ENCODE data around the gene P2RX5. TPM values are rescaled to one million over a fixed set of nuclear protein-coding genes. Genes with fewer than 3 reads are reported as not detected.

P2RX5 gene
- total and polyA plus RNA-seq, 2 donors (not counting 3 experiments of a cell fraction or from before 2014, with no cell fraction given) = 0.19 to 0.22 TPM

DNA sequence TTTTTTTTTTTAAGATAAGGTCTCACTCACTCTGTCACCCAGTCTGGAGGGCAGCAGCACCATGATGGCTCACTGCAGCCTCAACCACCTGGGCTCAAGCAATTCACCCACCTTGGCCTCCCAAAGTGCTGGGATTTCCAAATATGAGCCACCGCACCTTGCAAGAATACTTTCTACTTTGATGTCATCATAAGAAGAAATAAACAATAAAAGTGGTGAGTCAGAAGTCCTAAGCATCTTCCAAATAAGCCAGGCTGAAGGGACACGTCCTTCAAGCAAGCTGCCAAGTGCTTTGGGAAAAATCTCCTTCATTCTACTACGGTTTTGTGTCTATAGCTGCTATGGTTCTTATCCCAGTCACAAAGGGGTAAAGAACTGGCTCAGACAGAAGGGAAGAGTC is 48.1 kb upstream of the P2RX5 start:
- H3K9ac ChIP-seq (replicated peaks; ENCODE audit: extremely low read depth, insufficient read depth, low read length) = no peak overlapping the region
- H3K27me3 ChIP-seq (ENCODE audit: control insufficient read depth in 2 of 2, insufficient read depth in 2 of 2, low read length in 2 of 2) = peaks cover 0 to 2% of the 10 kb centered on the region in 2 experiments
- no peak overlapping the region for H2AFZ ChIP-seq (ENCODE audit: low read depth, low read length)
- DNase-seq (ENCODE audit: low read depth, low spot score) (no peak), FAIRE-seq (no peak)
- TF ChIP-seq POLR2AphosphoS5 (IDR thresholded peaks at IDR 0.05; ENCODE audit: insufficient read depth, low read depth, low read length) (no peak), EZH2 (IDR thresholded peaks at IDR 0.05; ENCODE audit: borderline replicate concordance, low read depth, low read length, severe bottlenecking) (no peak), MYC (IDR thresholded peaks at IDR 0.05; ENCODE audit: low read depth, low read length) (no peak), JUN (IDR thresholded peaks at IDR 0.05; ENCODE audit: borderline replicate concordance, insufficient read depth, insufficient read length, low read depth) (no peak), FOS (IDR thresholded peaks at IDR 0.05; ENCODE audit: borderline replicate concordance, insufficient read depth, low read length) (no peak), POLR2A (IDR thresholded peaks at IDR 0.05; ENCODE audit: low read depth, low read length) (no peak), GATA2 (IDR thresholded peaks at IDR 0.05; ENCODE audit: insufficient read depth, insufficient read length, low read depth, low read length) (no peak)
- TF ChIP-seq, protein P1, sequence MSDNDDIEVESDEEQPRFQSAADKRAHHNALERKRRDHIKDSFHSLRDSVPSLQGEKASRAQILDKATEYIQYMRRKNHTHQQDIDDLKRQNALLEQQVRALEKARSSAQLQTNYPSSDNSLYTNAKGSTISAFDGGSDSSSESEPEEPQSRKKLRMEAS (IDR thresholded peaks at IDR 0.05; ENCODE audit: insufficient read depth, insufficient read length) = no peak
- TF ChIP-seq, protein P2, sequence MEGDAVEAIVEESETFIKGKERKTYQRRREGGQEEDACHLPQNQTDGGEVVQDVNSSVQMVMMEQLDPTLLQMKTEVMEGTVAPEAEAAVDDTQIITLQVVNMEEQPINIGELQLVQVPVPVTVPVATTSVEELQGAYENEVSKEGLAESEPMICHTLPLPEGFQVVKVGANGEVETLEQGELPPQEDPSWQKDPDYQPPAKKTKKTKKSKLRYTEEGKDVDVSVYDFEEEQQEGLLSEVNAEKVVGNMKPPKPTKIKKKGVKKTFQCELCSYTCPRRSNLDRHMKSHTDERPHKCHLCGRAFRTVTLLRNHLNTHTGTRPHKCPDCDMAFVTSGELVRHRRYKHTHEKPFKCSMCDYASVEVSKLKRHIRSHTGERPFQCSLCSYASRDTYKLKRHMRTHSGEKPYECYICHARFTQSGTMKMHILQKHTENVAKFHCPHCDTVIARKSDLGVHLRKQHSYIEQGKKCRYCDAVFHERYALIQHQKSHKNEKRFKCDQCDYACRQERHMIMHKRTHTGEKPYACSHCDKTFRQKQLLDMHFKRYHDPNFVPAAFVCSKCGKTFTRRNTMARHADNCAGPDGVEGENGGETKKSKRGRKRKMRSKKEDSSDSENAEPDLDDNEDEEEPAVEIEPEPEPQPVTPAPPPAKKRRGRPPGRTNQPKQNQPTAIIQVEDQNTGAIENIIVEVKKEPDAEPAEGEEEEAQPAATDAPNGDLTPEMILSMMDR (IDR thresholded peaks at IDR 0.05; ENCODE audit: extremely low read depth in 1 of 2, insufficient read depth in 1 of 2, low read depth in 1 of 2, low read length in 2 of 2) = no peak
- ChIA-PET POLR2A (no interaction called here), CTCF (no interaction called here)
- no peaks in the 10 kb centered on the region for H3K79me2 ChIP-seq (ENCODE audit: control insufficient read depth, insufficient read depth, low read length)
- H3K9me3 ChIP-seq (replicated peaks; ENCODE audit: control insufficient read depth, insufficient read depth, low read length) = no peaks in the 10 kb centered on the region
- H4K20me1 ChIP-seq (replicated peaks; ENCODE audit: control insufficient read depth, extremely low read depth, insufficient read depth, low read length) = no peaks in the 10 kb centered on the region
- intact Hi-C loops (cut with micrococcal nuclease) = no loop called here
- no TSS peak for BruUV-seq (replicated peaks)
- H3K4me2 ChIP-seq (ENCODE audit: insufficient read depth, low read length) = no peak overlapping the region
- H3K4me1 ChIP-seq (ENCODE audit: control insufficient read depth, extremely low read depth, insufficient read depth, low read length) = no peaks in the 10 kb centered on the region
- H3K36me3 ChIP-seq (ENCODE audit: control insufficient read depth in 2 of 2, extremely low read depth in 1 of 2, insufficient read depth in 2 of 2, low read length in 2 of 2) = no peaks in the 10 kb centered on the region
- H3K9me1 ChIP-seq (replicated peaks; ENCODE audit: control insufficient read depth, extremely low read depth, insufficient read depth, low read length) = no peaks in the 10 kb centered on the region
- dilution Hi-C loops (cut with MboI; ENCODE audit: extremely low pct_ligation_motif_present, low sequenced_read_pairs) = no loop called here
- no peak overlapping the region for H3K27ac ChIP-seq (ENCODE audit: insufficient read depth, low read depth, low read length)
- H3K4me3 ChIP-seq (replicated peaks in 1 of 3; ENCODE audit: insufficient read depth in 1 of 3, low read depth in 1 of 3, low read length in 3 of 3) = no peak overlapping the region

All from endothelial cell of umbilical vein (primary cell).